DMS 273 (cell line): ENCODE results near the gene GALNT14.

ENCODE experiments used
- DNase-seq: peaks from one replicate; lab custom pipeline; 2025; ENCODE audit not compliant: unreplicated experiment; lab: John Stamatoyannopoulos, UW

The GALNT14 gene

GRCh38 chr2:31136000-31136399, 2.2 kb downstream of the GALNT14 start:
- DNase-seq: no peak

- no peak for DNase-seq
Measured at GRCh38 chr2:31134480-31134879, 3.8 kb downstream of the GALNT14 start.

GRCh38 chr2:31132786-31133185, 5.5 kb downstream of the GALNT14 start:
- DNase-seq: peak; percentile 17

- no peak for DNase-seq
Measured at GRCh38 chr2:31131871-31132270, 6.4 kb downstream of the GALNT14 start.

- peak; percentile 66 for DNase-seq
Measured at GRCh38 chr2:31129375-31130171, 8.7 kb downstream of the GALNT14 start.

GRCh38 chr2:31127931-31128330, 10.3 kb downstream of the GALNT14 start:
- DNase-seq: no peak

- DNase-seq: peak; percentile 9
Measured at GRCh38 chr2:31125918-31126695, 12.1 kb downstream of the GALNT14 start.

- no peak for DNase-seq
Measured at GRCh38 chr2:31124904-31125303, 13.3 kb downstream of the GALNT14 start.

GRCh38 chr2:31122133-31122532, 16.1 kb downstream of the GALNT14 start:
- no peak for DNase-seq

GRCh38 chr2:31113765-31114164, 24.5 kb downstream of the GALNT14 start:
- no peak for DNase-seq

- DNase-seq: no peak
Measured at GRCh38 chr2:31112544-31112943, 25.7 kb downstream of the GALNT14 start.

GRCh38 chr2:31110998-31111397, 27.2 kb downstream of the GALNT14 start:
- DNase-seq: peak; percentile 47

GRCh38 chr2:31110431-31110830, 27.8 kb downstream of the GALNT14 start:
- DNase-seq: peak; percentile 16

- no peak for DNase-seq
Measured at GRCh38 chr2:31109633-31110192, 28.5 kb downstream of the GALNT14 start.

- DNase-seq: peak; percentile 57
Measured at GRCh38 chr2:31108561-31109286, 29.5 kb downstream of the GALNT14 start.

- DNase-seq: peak; percentile 95
Measured at GRCh38 chr2:31107591-31108300, 30.5 kb downstream of the GALNT14 start.

GRCh38 chr2:31101701-31102100, 36.5 kb downstream of the GALNT14 start:
- DNase-seq: no peak

- no peak for DNase-seq
Measured at GRCh38 chr2:31097962-31098613, 40.2 kb downstream of the GALNT14 start.

- no peak for DNase-seq
Measured at GRCh38 chr2:31090188-31090587, 48.1 kb downstream of the GALNT14 start.

GRCh38 chr2:31089645-31090044, 48.6 kb downstream of the GALNT14 start:
- DNase-seq: peak; percentile 17
